OCI-LY7 (cell line): ENCODE measurements around the gene COMMD10.

Experiments used
- CTCF ChIP-seq: fragments of 200-600 bp; sonication (generic); conservative IDR thresholded peaks from 2 replicates; pipeline ENCODE4 v1.5.1; 2014; ENCODE audit warnings: mild to moderate bottlenecking, antibody characterized with exemption, low read length, moderate library complexity, mixed read lengths
- EZH2phosphoT487 ChIP-seq: fragments of 200-600 bp; sonication (generic); IDR thresholded peaks from 2 replicates; pipeline ENCODE4 v1.6.1; 2018; ENCODE audit warnings: low read depth, borderline replicate concordance, mild to moderate bottlenecking, mixed run types, antibody characterized with exemption, low read length, moderate library complexity, mixed read lengths

GRCh38 chr5:116046261-116046660, 38.6 kb upstream of the COMMD10 start:
- TF ChIP-seq CTCF = no peak
- TF ChIP-seq EZH2phosphoT487 = no peak
